Measurements from ENCODE around the gene LMTK3.

Gene LMTK3

DNA sequence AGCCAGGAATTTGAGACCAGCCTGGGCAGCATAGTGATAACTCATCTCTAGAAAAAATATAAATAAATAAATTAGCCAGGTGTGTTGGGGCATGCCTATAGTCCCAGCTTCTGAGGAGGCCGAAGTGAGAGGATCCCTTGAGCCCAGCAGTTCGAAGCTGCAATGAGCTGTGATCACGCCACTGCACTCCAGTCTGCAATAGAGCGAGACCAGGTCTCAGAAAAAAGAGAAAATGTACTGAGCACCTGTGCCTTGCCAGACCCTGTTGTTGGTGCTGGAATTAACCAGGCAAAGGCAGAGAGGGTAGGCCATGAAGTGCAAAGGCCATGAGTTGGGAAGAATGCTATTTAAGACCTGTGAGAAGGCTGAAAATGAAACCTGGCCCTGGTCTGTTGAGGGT is 39.8 kb downstream of the LMTK3 start:
- DNase-seq (ENCODE audit: low read depth in 2 of 2): no peak

DNA sequence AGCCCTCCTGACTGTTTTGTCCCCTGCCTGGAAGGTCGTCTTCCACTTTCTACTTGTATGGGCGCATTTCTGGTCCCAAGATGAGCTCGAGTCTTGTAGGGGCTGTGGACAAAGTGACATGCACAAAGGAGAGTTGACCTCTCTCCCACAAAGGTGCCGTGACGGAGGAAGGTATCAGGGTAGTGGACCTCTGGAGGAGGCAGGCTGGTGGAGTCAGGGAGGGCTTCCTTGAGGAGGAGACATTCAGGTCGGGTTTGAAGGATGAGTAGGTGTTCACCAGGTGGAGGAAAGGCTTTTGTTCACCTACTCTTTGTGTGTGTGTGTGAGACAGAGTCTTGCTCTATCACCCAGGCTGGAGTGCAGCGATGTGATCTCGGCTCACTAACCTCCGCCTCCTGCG is 40.8 kb downstream of the LMTK3 start:
- no peak for DNase-seq (ENCODE audit: low read depth in 2 of 2)

DNA sequence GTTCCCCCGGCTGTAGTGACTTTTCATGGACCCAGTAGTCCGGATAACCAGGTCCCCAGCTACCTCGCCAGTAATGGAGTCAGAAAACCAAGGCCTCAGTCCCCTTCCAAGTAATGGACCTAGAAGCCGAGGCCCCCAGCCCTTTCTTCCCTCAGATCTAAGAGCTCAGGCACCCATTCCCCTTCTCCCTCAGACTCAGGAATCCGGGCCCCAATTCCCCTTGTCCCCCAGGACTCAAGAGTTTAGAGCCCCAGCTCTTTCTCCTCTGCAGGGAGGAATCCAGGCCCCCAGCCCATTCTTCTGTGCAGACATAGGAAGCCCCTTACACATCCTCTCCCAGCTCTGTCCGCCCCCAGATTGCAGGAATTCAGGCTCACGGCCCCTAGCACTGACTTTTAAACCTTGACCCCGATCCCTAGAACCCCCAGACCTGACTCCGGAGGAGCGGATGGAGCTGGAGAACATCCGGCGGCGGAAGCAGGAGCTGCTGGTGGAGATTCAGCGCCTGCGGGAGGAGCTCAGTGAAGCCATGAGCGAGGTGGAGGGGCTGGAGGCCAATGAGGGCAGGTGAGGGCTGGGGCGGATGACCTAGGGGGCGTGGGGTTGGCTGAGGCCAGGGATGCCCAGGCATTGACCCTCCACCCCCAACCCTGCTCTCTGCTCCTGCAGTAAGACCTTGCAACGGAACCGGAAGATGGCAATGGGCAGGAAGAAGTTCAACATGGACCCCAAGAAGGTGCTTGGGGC is 41.5 kb downstream of the LMTK3 start:
- no peak for DNase-seq (ENCODE audit: low read depth in 2 of 2)

DNA sequence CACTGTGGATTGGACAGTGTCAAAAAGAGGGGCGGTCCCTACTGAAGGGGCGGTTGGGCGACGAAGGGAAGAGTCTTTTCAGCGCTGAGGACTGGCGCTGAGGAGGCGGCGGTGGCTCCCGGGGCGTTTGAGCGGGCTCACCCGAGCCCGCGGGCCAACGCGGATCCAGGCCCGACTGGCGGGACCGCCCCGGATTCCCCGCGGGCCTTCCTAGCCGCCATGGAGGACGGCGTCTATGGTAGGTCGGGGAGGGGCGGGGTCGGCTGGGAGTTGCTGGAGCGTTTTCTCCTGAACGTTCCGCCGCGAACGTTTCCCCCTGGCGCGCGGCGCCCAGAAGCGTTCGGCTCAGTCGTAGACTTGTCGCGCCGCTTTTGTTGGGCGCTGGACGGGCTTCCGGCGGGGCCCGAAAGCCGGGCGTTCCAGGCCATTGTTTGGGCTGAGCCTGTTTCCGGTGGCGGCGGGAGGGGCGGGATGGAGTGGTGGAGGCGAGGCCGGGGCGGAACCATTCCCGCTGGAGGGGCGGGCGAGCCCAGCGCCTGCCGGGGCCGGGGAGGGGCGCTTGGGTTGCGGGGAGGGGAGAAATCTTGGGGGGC is 42.2 kb downstream of the LMTK3 start, which contains the start of gene CYTH2:
CYTH2 (plus strand) TSS at position 81 of the 593 bp plus-strand sequence; CDS start at position 220, 139 bp downstream.
- DNase-seq (ENCODE audit: low read depth in 2 of 2): peak; percentile 53 to 77

DNA sequence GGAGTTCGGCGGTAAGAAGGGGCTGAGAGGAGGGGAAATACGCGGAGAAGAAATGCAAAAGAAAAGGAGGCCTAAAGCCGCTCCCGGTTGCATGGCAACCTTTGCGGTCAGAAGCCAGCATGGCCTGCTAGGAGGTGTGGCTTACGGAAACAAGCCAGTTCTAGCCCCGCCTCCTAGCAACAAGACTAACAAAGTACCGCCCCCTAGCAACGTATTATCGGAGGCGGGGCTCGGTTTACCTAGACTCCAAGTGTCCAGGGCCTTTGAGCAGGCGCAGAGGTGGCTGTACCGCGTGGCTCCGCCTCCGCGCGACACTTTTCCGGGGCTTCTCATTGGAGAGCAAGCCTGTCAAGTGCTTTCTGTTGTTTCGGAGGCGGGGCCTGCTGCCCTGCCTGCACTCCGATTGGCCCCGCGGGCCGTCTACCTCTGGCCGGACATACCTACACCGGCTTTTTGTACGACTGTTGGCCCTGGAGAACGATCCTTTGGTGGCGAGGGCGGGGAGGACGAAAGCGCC is 42.8 kb downstream of the LMTK3 start:
- DNase-seq (ENCODE audit: low read depth in 2 of 2): peak; percentile 99

DNA sequence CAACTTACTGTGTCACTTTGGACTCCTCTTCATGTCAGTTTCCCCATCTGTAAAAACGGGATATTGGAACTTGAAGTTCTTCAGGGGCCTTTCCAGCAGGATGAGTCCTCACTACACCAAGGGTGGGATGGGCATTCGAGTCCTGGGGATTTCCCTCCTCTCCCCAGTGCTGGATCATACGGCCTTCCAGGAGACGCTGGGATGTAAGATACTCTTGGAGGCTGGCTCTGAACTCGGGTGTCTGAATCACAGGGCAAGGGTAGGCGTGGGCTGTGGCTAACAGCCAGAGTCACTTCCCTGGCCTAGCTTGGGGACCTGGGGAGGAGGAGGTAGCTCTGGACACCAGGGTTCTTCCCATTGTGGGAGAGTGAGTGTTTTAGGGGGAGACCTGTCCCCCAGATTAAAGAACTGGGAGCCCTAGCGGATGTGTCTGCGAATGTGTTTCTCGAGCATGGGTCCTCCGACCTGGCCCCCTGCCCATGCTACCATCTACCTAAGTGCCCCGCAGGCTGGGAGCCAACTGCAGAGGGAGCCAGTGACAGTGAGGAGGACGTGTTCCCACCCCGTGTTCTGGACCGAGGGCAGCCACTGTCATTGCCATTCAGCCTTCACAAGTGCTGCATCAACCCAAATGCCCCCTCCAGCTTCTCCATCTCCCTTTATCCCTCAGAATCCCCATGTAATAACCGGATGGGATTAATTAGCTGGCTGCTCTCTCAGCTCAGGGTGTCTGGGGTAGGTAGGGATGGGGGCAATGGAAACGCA is 44.9 kb downstream of the LMTK3 start:
- DNase-seq (ENCODE audit: low read depth in 2 of 2): no peak

DNA sequence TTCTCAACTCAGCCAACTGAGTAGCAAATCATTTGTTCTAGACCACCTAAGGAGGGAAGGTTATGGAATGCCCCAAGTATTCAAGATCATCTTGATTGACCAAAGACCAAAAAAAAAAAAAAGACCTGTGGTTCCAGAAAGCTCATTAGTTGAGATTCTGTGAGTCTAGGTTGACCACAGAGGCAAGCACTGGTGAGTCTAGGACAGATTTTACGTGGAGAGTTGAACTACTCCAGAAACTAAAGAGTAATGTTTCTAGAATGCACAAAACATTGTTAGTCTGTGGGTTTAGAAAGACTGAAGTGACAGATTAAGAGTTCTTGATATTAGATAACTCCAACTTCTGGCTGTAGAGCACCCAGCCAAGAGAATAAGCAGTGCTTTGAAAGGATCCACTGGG is 46.4 kb downstream of the LMTK3 start:
- DNase-seq (ENCODE audit: low read depth in 2 of 2): no peak

DNA sequence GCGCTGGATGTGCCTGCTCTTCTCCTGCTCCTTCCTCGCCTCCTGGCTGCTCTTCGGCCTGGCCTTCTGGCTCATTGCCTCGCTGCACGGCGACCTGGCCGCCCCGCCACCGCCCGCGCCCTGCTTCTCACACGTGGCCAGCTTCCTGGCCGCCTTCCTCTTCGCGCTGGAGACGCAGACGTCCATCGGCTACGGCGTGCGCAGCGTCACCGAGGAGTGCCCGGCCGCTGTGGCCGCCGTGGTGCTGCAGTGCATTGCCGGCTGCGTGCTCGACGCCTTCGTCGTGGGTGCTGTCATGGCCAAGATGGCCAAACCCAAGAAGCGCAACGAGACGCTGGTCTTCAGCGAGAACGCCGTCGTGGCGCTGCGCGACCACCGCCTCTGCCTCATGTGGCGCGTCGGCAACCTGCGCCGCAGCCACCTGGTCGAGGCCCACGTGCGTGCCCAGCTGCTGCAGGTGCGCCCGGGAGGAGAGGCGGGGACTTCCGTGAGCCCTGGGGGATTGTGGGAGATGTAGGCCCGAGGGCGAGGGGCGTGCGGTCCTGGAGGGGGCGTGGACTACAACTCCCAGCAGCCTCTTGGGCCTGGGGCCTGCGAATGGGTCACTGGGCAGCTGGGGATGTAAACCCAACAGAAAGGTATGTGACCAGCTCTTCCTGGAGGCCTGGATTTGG is 49.5 kb downstream of the LMTK3 start:
- DNase-seq (ENCODE audit: low read depth in 2 of 2): no peak

DNA sequence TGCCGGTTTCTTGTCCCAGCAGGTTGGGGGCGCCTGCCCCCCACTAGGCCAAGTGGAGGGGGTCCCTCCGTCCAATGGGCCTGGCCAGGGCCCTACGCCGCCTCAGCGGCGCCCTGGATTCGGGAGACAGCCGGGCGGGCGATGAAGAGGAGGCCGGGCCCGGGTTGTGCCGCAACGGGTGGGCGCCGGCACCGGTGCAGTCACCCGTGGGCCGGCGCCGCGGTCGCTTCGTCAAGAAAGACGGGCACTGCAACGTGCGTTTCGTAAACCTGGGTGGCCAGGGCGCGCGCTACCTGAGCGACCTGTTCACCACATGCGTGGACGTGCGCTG is 50.0 kb downstream of the LMTK3 start:
- DNase-seq (ENCODE audit: low read depth in 2 of 2): no peak

DNA sequence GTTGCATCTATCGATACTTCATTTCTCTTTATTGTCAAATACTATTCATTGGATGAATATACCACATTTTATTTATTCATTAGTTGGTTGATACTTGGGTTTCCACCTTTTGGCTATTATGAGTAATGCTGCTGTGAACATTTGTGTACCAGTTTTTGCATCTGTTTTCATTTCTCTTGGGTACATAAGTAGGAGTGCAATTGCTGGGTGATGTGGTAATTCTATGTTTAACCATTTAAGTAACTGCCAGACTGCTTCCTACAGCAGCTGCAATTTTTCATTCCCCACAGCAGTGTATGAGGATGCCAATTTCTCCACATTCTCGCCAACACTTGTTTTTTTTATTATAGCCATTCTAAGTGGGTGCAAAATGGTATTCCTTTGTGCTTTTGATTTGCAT is 53.6 kb downstream of the LMTK3 start:
- DNase-seq (ENCODE audit: low read depth in 2 of 2): no peak

DNA sequence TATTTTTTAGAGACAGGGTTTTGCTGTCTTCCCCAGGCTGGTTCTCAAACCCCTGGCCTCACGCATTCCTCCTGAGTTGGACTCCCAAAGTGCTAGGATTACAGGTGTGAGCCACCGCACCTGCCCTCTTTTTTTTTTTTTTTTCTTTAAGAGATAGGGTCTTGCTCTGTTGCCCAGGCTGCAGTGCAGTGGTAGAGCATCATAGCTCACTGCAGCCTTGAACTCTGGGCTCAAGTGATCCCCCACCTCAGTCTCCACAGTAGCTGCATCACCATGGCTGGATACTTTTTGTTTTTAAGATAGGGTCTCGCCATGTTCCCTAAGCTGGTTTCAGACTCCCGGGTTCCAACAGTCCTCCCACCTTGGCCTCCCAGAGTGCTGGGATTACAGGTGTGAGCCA is 54.8 kb downstream of the LMTK3 start:
- no peak for DNase-seq (ENCODE audit: low read depth in 2 of 2)

DNA sequence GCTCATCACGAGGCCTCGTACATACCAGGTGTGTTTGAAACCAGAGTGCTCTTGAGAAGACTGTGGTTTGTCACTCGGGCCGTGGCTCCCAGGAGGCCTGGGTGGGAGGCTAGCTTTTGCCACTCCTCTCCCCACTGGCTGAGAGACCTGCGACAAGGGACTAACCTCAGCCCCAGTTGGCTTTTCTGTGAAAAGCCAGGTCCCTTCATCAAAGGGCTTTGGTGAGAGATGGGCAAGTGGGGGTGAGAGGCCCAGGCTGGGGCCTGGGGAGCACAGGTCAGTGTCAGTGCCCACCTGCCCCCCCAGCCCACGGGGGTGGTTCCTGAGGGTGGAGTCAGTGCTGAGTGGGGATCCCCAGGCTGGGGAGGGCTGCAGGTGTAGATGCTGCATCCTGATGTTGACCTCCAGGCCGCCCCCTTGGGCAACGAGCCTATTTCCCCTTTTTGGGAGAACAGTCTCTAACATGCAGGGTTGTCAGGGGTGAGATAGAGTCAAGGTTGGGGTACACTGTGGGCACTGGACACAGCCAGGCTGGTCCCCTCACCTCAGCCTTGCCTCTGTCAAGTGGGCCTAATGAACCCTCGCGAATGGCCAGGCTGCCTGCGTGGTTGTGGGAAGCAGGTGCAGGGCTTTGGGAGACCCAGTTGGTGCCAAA is 55.6 kb downstream of the LMTK3 start:
- DNase-seq (ENCODE audit: low read depth in 2 of 2): no peak

DNA sequence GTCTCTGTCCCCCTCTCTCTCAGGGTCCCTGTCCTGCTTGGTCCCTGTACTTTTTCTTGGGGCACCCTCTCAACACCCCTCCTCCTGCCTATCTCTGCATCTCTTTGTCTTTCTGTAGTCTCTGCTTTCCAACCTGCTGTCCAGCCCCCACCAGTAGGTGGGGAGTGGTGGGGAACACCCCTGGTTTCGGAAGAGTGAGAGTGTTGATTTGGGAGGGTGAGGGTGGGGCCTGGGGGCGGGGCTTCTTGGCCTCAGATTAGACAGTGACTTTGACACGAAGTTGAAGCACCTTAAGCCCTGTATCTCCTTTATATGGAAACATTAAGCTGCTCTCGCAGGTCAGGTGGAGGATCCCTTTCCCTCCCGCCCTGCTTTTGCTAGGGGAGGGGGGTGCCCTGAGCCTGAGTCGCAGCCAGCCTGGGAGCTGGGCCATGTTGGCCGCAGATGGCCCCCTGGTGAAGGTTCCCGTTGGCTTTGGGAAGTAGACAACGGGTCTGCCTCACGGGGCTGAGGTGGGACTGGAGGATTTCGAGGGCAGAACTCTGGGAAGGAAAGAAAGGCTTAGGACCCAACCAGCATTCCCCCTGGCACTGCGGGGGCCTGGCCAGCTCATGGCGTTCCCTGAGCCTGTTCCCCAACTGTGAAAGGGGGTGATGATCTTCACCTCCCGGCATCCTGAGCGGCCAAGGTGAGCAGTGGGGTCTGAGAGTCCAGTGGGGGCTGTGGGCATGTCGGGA is 56.3 kb downstream of the LMTK3 start, which contains the start of gene KCNJ14:
KCNJ14 (plus strand) TSS at position 404 of the 737 bp plus-strand sequence. CDS start 6,151 bp downstream, outside the sequence.
- DNase-seq (ENCODE audit: low read depth in 2 of 2): no peak

DNA sequence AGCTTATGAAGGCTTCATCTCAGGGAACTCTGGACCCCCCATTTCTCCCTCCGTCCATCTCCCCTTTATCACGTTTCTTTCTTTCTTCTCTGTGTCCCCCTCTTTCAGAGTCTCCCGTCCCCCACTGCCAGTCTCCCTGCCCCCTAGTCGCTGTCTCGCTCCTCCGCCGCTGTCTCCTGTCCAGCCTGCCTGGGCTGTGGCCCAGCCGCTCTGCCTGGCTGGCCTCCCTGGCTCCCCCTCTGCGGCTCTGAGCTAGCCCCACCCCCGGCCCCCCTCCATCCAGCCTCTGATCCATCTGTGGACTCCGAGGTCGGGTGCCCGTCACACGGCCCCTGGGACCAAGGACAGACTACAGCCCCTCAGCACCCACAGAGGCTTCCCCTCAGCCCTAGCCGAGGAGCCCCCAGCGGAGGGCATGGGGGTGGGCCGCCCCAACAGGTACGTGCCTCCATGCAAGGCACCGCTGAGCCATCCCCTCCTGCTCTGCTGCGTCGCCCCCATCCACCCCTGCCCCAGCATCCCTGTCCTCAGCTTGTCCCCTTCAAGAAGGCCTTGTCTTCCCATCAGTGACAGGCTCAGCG is 57.4 kb downstream of the LMTK3 start:
- DNase-seq (ENCODE audit: low read depth in 2 of 2): no peak

DNA sequence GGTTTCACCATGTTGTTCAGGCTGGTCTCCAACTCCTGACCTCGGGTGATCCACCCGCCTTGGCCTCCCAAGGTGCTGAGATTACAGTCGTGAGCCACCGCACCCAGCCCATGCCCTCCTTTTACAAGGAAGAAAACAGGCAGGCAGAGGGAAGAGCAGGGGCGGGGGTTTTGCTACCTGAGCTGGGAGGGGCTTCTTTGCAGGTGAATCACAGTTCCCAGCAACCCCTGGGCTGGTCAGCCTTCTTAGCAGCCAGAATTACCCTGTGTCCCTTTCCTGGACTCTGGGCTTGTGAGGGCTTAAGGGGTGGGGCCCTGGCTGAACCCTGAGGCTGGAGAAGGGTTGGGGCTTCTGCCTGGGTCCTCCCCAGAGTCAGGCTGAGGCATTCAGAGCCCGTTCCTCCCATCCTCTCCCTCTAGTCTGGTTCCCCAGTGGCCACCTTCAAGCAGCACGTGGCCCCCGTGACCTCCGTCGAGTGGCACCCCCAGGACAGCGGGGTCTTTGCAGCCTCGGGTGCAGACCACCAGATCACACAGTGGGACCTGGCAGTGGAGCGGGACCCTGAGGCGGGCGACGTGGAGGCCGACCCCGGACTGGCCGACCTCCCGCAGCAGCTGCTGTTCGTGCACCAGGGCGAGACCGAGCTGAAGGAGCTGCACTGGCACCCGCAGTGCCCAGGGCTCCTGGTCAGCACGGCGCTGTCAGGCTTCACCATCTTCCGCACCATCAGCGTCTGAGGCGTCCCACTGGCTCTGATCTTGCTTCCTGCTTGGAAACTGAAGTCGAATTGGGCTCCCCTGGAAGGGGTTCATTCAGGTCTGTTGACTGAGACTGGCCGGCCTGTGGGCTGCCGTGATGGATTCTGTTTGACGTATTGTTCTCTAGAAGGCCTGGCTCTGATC is 59.1 kb downstream of the LMTK3 start:
- DNase-seq (ENCODE audit: low read depth in 2 of 2): no peak

DNA sequence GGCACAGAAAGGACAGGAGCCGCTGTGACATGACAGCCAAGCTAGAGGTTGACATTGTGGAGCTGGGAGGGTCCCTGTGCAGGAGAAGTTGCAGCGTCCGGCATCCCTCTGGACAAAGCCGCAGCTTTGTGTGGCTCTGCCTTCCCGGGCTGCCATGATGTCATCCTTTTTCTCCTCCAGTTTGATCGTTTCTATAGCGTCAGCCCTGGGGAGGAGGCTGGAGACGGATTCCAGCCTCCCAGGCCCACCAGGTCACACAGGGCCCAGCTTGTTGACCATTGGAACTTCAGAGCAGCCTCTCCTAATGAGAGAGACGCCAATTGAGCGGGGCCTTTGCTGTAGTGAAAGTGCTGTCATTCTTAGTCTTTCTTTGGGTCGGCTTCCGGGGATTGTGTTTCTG is 60.0 kb downstream of the LMTK3 start:
- DNase-seq (ENCODE audit: low read depth in 2 of 2): no peak

DNA sequence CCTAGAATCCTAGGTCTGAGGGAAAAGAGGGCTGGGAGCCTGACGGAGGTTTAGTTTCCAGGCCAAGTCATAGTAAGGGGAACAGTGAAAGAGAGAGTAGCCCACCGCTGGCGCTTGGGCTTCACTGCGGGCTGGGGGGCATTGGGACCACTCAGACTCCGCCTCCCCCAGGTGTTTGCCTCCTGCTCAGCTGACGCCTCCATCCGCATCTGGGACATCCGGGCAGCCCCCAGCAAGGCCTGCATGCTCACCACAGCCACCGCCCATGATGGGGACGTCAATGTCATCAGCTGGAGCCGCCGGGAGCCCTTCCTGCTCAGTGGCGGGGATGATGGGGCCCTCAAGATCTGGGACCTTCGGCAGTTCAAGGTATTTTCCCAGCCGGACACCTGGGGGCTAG is 60.8 kb downstream of the LMTK3 start:
- no peak for DNase-seq (ENCODE audit: low read depth in 2 of 2)

DNA sequence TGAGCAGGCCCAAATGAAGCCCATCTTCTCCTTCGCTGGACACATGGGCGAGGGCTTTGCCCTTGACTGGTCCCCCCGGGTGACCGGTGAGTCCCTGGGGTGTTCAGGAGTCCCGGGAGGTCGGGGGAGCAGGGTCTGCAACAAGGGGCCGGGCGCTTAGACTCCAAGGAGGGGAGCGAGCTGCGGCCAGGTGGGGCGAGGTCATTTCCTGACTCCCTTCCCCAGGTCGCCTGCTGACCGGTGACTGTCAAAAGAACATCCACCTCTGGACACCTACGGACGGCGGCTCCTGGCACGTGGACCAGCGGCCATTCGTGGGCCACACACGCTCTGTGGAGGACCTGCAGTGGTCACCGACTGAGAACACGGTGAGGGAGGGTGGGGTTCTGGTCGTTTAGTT is 61.2 kb downstream of the LMTK3 start:
- DNase-seq (ENCODE audit: low read depth in 2 of 2): no peak

DNA sequence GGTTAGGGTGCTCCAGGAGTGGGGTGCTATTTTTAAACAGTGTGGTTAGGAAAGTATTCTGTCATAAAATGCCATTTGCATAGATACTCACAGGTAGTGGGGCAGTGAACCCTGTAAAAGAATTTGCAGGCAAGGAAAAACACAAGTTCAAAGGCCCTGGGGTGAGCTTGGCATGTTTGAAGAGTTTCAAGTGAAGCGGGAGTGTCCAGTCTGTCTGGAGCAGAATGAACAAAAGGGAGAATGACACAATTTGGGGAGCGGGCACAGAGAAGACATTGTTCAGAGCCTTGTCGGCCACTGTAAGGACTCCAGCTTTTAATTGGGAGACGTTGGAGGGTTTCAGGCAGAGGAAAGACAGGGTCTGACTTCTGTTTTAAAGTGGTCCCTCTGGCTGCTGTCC is 63.1 kb downstream of the LMTK3 start:
- no peak for DNase-seq (ENCODE audit: low read depth in 2 of 2)

All from stimulated activated CD4-positive, alpha-beta T cell treated with anti-CD3 and anti-CD28 coated beads, Interleukin-12 subunit alpha, Interleukin-12 subunit beta, amount 100 ng/mL, for 24 hours (primary cell).